GM12865 (cell line): Measurements from ENCODE around the gene ANKRD60.

Experiments used
- DNase-seq: peaks from one replicate; pipeline ENCODE4 v3.0.0; 2010; ENCODE audit warnings: low read depth
- H3K4me3 ChIP-seq: 2 replicates; pipeline ENCODE4 v1.5.1; 2011; ENCODE audit warnings: mild to moderate bottlenecking, low read depth, low read length, control low read depth
- CTCF ChIP-seq: IDR thresholded peaks from 2 replicates; pipeline ENCODE4 v1.5.1; 2011; ENCODE audit warnings: low read length, control low read depth, low read depth, inconsistent platforms; ENCODE audit not compliant: insufficient read depth; ENCODE audit errors: missing control alignments

ANKRD60 gene

GRCh38 chr20:58233393-58233792 is 4.9 kb upstream of the ANKRD60 start:
- DNase-seq, result no peak
- no peak overlapping the region for H3K4me3 ChIP-seq
- TF ChIP-seq CTCF, result no peak

- TF ChIP-seq CTCF, result no peak
- H3K4me3 ChIP-seq, result no peak overlapping the region
- peak; percentile 20 for DNase-seq
Observed at GRCh38 chr20:58231683-58232082, 3.2 kb upstream of the ANKRD60 start.

- no peak for TF ChIP-seq CTCF
- no peak overlapping the region for H3K4me3 ChIP-seq
- no peak for DNase-seq
Observed at GRCh38 chr20:58229198-58229798, 845 bp upstream of the ANKRD60 start.

- TF ChIP-seq CTCF, result no peak
- no peak for DNase-seq
Observed at GRCh38 chr20:58228103-58228483, 360 bp downstream of the ANKRD60 start.

GRCh38 chr20:58227391-58228102 is 906 bp downstream of the ANKRD60 start:
- TF ChIP-seq CTCF, result no peak
- H3K4me3 ChIP-seq, result no peak overlapping the region
- DNase-seq, result no peak

More at GRCh38 chr20:58228103-58228483, 360 bp downstream of the ANKRD60 start:
- no peak overlapping the region for H3K4me3 ChIP-seq

GRCh38 chr20:58225452-58226200 is 2.8 kb downstream of the ANKRD60 start:
- TF ChIP-seq CTCF, result no peak
- H3K4me3 ChIP-seq, result no peak overlapping the region
- no peak for DNase-seq
